Karpas-422 (cell line): ENCODE data around the gene PALD1. TPM values are rescaled to one million over a fixed set of nuclear protein-coding genes. Genes with fewer than 3 reads are reported as not detected.

Experiments
- DNase-seq: peaks from one replicate; pipeline ENCODE4 v3.0.0-alpha.2; 2015
- H2AFZ ChIP-seq: fragments of 200-600 bp; sonication (generic); 2 replicates; pipeline ENCODE4 v1.6.1; 2014; ENCODE audit warnings: antibody characterized with exemption, low read length, mixed read lengths
- H3K27ac ChIP-seq: fragments of 200-600 bp; sonication (generic); 2 replicates; pipeline ENCODE4 v1.5.1; 2014; ENCODE audit warnings: mild to moderate bottlenecking, low read length, moderate library complexity
- H3K27me3 ChIP-seq: fragments of 200-600 bp; sonication (generic); 2 replicates; pipeline ENCODE4 v1.6.1; 2014; ENCODE audit warnings: low read length, mixed read lengths
- H3K36me3 ChIP-seq: fragments of 200-600 bp; sonication (generic); 2 replicates; pipeline ENCODE4 v1.6.1; 2014; ENCODE audit warnings: low read length, mixed read lengths; ENCODE audit not compliant: insufficient read depth
- H3K4me1 ChIP-seq: fragments of 200-600 bp; sonication (generic); 2 replicates; pipeline ENCODE4 v1.6.1; 2014; ENCODE audit warnings: mild to moderate bottlenecking, low read length, mixed read lengths
- H3K4me2 ChIP-seq: fragments of 200-600 bp; sonication (generic); 2 replicates; pipeline ENCODE4 v1.6.1; 2014; ENCODE audit warnings: low read length, low read depth, mild to moderate bottlenecking; ENCODE audit not compliant: poor library complexity, severe bottlenecking
- H3K4me3 ChIP-seq: fragments of 200-600 bp; sonication (generic); 2 replicates; pipeline ENCODE4 v1.5.1; 2014; ENCODE audit warnings: mild to moderate bottlenecking, antibody characterized with exemption, low read length, mixed read lengths
- H3K79me2 ChIP-seq: fragments of 200-600 bp; sonication (generic); 2 replicates; pipeline ENCODE4 v1.6.1; 2014; ENCODE audit warnings: mild to moderate bottlenecking, low read length, mixed read lengths
- H3K9ac ChIP-seq: fragments of 200-600 bp; sonication (generic); 2 replicates; pipeline ENCODE4 v1.6.0; 2014; ENCODE audit warnings: low read length
- H3K9me2 ChIP-seq: fragments of 200-600 bp; sonication (generic), shearing (Covaris generic); replicated peaks from 2 replicates; pipeline ENCODE4 v1.6.0; 2014; ENCODE audit warnings: mild to moderate bottlenecking, low read length, moderate library complexity; ENCODE audit not compliant: insufficient read depth
- H3K9me3 ChIP-seq: fragments of 300-700, 200-600 bp; sonication (generic); 2 replicates; pipeline ENCODE4 v1.6.1; 2014; ENCODE audit warnings: low read length, mixed read lengths
- H4K20me1 ChIP-seq: fragments of 200-600 bp; sonication (generic); 2 replicates; pipeline ENCODE4 v1.6.1; 2014; ENCODE audit warnings: mild to moderate bottlenecking, antibody characterized with exemption, low read length, low read depth; ENCODE audit not compliant: insufficient read depth
- total RNA-seq: library from RNA; depleted of rRNA; stranded (reverse); fragments of >200 nt; shearing (Covaris generic); gene quantifications from 2 replicates; pipeline ENCODE4 v1.2.3, GENCODE V29; 2014; ENCODE audit warnings: low replicate concordance

PALD1 gene
- total RNA-seq, 1 experiment from 2014 or later: 54.7 TPM

GRCh38 chr10:70448236-70448635 is 30.3 kb upstream of the PALD1 start:
- no peaks in the 10 kb centered on the region for H3K79me2 ChIP-seq
- no peak overlapping the region for H3K27ac ChIP-seq
- no peaks in the 10 kb centered on the region for H3K36me3 ChIP-seq
- no peaks in the 10 kb centered on the region for H3K9me3 ChIP-seq
- no peak overlapping the region for H3K9ac ChIP-seq
- no peaks in the 10 kb centered on the region for H3K27me3 ChIP-seq
- H3K9me2 ChIP-seq: no peaks in the 10 kb centered on the region
- H4K20me1 ChIP-seq: no peaks in the 10 kb centered on the region
- DNase-seq: no peak
- no peak overlapping the region for H3K4me3 ChIP-seq
- H3K4me2 ChIP-seq: no peak overlapping the region
- no peaks in the 10 kb centered on the region for H3K4me1 ChIP-seq
- no peak overlapping the region for H2AFZ ChIP-seq

- H3K4me1 ChIP-seq: no peaks in the 10 kb centered on the region
- no peaks in the 10 kb centered on the region for H3K79me2 ChIP-seq
- H3K9me3 ChIP-seq: no peaks in the 10 kb centered on the region
- H3K4me3 ChIP-seq: no peak overlapping the region
- H4K20me1 ChIP-seq: no peaks in the 10 kb centered on the region
- no peak overlapping the region for H3K27ac ChIP-seq
- no peak overlapping the region for H3K4me2 ChIP-seq
- no peaks in the 10 kb centered on the region for H3K36me3 ChIP-seq
- H3K27me3 ChIP-seq: no peaks in the 10 kb centered on the region
- DNase-seq: no peak
- H3K9me2 ChIP-seq: no peaks in the 10 kb centered on the region
- no peak overlapping the region for H2AFZ ChIP-seq
- no peak overlapping the region for H3K9ac ChIP-seq
Measured at GRCh38 chr10:70455213-70455630, 23.3 kb upstream of the PALD1 start.

- H3K36me3 ChIP-seq: no peaks in the 10 kb centered on the region
- DNase-seq: no peak
- H4K20me1 ChIP-seq: no peaks in the 10 kb centered on the region
- H3K4me1 ChIP-seq: no peaks in the 10 kb centered on the region
- H3K4me2 ChIP-seq: no peak overlapping the region
- no peak overlapping the region for H3K4me3 ChIP-seq
- no peak overlapping the region for H2AFZ ChIP-seq
- no peak overlapping the region for H3K9ac ChIP-seq
- H3K27me3 ChIP-seq: no peaks in the 10 kb centered on the region
- no peak overlapping the region for H3K27ac ChIP-seq
- H3K9me3 ChIP-seq: no peaks in the 10 kb centered on the region
- no peaks in the 10 kb centered on the region for H3K9me2 ChIP-seq
- no peaks in the 10 kb centered on the region for H3K79me2 ChIP-seq
Measured at GRCh38 chr10:70456164-70456563, 22.4 kb upstream of the PALD1 start.

GRCh38 chr10:70457759-70458305 is 20.7 kb upstream of the PALD1 start:
- H3K79me2 ChIP-seq: no peaks in the 10 kb centered on the region
- H2AFZ ChIP-seq: no peak overlapping the region
- H3K9ac ChIP-seq: no peak overlapping the region
- no peak overlapping the region for H3K4me3 ChIP-seq
- no peak overlapping the region for H3K4me2 ChIP-seq
- no peaks in the 10 kb centered on the region for H3K9me2 ChIP-seq
- no peak overlapping the region for H3K27ac ChIP-seq
- H3K27me3 ChIP-seq: no peaks in the 10 kb centered on the region
- no peak for DNase-seq
- no peaks in the 10 kb centered on the region for H3K36me3 ChIP-seq
- H3K4me1 ChIP-seq: peaks cover 3% of the 10 kb centered on the region
- no peaks in the 10 kb centered on the region for H3K9me3 ChIP-seq
- H4K20me1 ChIP-seq: no peaks in the 10 kb centered on the region

- no peaks in the 10 kb centered on the region for H3K36me3 ChIP-seq
- H2AFZ ChIP-seq: no peak overlapping the region
- DNase-seq: no peak
- H3K4me3 ChIP-seq: no peak overlapping the region
- no peaks in the 10 kb centered on the region for H3K9me2 ChIP-seq
- H3K4me2 ChIP-seq: no peak overlapping the region
- no peak overlapping the region for H3K27ac ChIP-seq
- no peaks in the 10 kb centered on the region for H3K27me3 ChIP-seq
- no peaks in the 10 kb centered on the region for H3K79me2 ChIP-seq
- H3K4me1 ChIP-seq: peaks cover 3% of the 10 kb centered on the region
- no peak overlapping the region for H3K9ac ChIP-seq
- H3K9me3 ChIP-seq: no peaks in the 10 kb centered on the region
- H4K20me1 ChIP-seq: no peaks in the 10 kb centered on the region
Measured at GRCh38 chr10:70458329-70459060, 20.1 kb upstream of the PALD1 start.

- Histone ChIP-seq H2AFZ (no peak overlapping the region), H4K20me1 (no peaks in the 10 kb centered on the region), H3K4me3 (no peak overlapping the region), H3K9ac (no peak overlapping the region), H3K9me3 (no peaks in the 10 kb centered on the region), H3K9me2 (no peaks in the 10 kb centered on the region), H3K4me1 (peaks cover 3% of the 10 kb centered on the region), H3K27me3 (no peaks in the 10 kb centered on the region), H3K4me2 (no peak overlapping the region), H3K79me2 (no peaks in the 10 kb centered on the region), H3K36me3 (no peaks in the 10 kb centered on the region), H3K27ac (no peak overlapping the region)
- no peak for DNase-seq
Measured at GRCh38 chr10:70459061-70459773, 19.4 kb upstream of the PALD1 start.

- Histone ChIP-seq H3K4me3 (no peak overlapping the region), H3K27ac (no peak overlapping the region), H3K36me3 (no peaks in the 10 kb centered on the region), H3K79me2 (no peaks in the 10 kb centered on the region), H3K27me3 (no peaks in the 10 kb centered on the region), H2AFZ (no peak overlapping the region), H3K9ac (no peak overlapping the region), H4K20me1 (no peaks in the 10 kb centered on the region), H3K4me2 (no peak overlapping the region), H3K9me3 (no peaks in the 10 kb centered on the region), H3K4me1 (peaks cover 3% of the 10 kb centered on the region), H3K9me2 (no peaks in the 10 kb centered on the region)
- no peak for DNase-seq
Measured at GRCh38 chr10:70459774-70460490, 18.6 kb upstream of the PALD1 start.
